Right kidney (tissue), 1 donor: ENCODE results near the gene VPS52.
A peak's percentile ranks its signal among the peaks of the same experiment; 100 is the strongest.
"Not testable (repeated sequence)": the region's sequence is repeated elsewhere in the genome, so short reads cannot be mapped to it uniquely, and the experiment has no call there.

ENCODE experiments used
- DNase-seq: peaks from one replicate; pipeline ENCODE4 v3.0.0-alpha.2; 2016

Gene VPS52

DNA sequence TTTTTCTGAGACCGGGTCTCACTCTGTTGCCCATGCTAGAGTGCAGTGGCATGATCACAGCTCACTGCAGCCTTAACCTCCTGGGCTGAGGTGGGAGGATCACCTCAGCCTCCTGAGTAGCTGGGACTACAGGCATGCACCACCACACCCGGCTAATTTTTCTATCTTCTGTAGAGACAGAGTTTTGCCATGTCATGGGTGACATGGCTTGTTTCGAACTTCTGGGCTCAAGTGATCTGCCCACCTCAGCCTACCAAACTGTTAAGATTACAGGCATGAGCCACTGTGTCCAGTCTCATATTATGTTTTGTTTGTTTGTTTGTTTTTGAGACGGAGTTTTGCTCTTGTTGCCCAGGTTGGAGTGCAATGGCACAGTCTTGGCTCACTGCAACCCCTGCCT is 13.5 kb upstream of the VPS52 start:
- not testable (repeated sequence) for DNase-seq

DNA sequence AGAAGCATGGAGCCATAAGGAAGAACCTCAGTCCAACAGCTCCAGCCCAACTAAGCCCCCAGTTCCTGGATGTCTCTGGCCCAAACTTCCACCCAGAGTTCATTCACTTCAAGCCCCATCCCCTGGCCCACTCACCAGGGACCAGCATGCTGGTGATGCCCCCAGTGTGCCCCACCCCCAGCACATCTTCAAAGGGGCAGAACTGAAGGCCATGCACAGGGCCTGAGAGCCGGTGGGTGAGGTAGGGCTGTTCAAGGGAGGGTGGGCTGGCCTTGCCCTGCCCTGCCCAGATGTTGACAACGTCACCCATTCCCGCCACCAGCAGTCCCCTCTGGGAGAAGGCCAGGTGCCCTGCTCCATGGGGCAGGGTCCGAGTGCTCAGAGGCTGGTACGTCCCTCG is 8.9 kb upstream of the VPS52 start:
- DNase-seq: no peak

DNA sequence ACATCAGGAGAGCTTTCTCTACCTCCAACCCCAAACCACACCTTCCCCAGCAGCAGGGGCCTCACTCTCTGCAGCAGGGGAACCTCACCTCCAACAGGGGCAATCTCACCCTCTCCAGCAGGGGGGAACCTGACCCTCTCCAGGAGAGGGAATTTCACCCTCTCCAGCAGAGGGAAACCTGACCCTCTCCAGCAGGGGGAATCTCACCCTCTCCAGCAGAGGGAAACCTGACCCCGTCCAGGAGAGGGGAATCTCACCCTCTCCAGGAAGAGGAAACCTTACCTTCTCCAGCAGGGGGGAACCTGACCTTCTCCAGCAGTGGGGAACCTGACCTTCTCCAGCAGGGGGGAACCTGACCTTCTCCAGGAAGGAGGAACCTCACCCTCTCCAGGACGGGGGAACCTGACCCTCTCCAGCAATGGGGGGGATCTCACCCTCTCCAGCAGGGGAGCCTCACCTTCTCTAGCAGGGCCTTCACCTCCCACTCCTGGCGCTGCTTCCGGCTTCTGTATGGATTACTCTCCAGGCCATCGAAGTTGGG is 8.4 kb upstream of the VPS52 start:
- no peak for DNase-seq

DNA sequence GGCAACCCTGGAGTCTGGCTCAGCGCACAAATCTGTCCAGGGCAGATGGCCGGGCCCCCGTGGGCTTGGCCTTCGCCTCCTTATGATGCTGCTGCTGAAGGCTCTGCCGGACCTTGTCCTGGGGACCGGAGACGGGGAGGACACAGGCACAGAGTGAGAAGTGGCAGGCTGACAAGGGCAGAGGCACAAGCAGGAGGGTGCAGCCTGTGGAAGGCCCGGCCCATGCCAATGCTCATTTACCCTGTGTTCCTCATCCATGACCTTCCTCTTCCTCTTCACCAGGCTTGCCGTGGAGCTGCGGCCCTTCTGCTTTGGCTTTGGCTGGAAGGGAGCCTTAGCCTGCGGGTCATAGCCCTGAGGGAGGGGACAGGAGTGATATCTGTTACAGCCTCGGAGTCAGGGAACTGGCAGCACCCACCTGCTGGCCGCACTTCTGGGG is 7.6 kb upstream of the VPS52 start:
- DNase-seq: no peak

DNA sequence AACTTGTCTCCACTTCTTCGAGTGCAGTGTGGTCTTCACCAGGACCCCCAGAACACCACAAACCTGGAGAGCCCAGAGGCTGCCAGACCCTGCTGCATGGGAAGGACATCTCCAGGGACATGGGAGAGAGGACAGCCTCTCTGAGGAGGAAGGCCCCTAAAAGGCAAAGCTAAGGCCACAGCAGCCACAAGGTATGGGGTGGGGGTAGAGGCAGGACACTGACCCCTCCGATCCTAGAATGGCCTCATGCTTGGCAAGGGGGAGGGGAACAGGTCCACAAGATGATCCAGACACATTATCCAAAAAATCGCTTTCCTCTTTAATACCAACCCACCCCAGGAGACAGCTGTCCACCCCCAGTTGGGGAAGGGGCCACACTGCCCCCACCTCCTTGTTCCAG is 7.1 kb upstream of the VPS52 start:
- no peak for DNase-seq

DNA sequence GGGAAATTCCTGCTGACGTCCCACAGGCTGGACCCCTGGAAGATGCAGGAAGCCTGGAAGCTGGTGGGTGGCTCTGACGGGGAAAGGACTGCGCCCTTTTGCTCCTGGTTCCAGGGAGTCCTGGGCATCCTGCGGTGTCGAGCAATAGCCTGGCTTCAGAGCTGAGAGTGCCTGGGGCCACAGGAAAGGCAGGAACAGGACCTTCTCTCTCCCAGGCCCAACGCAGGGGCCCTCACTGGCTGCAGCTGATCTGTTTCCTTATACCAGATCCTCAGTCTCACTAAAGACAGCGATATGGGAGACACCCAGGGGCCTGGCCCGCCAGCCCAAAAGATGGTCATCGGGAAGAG is 6.7 kb upstream of the VPS52 start:
- DNase-seq: no peak

DNA sequence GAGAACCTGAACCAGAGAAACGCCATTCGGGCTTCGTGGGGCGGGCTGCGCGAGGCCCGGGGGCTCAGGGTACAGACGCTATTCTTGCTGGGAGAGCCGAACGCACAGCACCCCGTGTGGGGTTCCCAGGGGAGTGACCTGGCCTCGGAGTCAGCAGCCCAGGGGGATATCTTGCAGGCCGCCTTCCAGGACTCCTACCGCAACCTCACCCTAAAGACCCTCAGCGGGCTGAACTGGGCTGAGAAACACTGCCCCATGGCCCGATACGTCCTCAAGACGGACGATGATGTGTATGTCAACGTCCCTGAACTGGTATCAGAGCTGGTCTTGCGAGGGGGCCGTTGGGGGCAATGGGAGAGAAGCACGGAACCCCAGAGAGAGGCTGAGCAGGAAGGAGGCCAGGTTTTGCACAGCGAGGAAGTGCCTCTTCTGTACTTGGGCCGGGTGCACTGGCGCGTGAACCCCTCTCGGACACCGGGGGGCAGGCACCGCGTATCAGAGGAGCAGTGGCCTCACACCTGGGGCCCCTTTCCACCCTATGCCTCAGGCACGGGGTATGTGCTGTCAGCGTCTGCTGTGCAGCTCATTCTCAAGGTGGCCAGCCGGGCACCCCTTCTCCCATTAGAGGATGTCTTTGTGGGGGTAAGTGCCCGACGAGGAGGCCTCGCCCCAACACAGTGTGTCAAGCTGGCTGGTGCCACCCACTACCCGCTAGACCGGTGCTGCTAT is 6.2 kb upstream of the VPS52 start:
- no peak for DNase-seq

DNA sequence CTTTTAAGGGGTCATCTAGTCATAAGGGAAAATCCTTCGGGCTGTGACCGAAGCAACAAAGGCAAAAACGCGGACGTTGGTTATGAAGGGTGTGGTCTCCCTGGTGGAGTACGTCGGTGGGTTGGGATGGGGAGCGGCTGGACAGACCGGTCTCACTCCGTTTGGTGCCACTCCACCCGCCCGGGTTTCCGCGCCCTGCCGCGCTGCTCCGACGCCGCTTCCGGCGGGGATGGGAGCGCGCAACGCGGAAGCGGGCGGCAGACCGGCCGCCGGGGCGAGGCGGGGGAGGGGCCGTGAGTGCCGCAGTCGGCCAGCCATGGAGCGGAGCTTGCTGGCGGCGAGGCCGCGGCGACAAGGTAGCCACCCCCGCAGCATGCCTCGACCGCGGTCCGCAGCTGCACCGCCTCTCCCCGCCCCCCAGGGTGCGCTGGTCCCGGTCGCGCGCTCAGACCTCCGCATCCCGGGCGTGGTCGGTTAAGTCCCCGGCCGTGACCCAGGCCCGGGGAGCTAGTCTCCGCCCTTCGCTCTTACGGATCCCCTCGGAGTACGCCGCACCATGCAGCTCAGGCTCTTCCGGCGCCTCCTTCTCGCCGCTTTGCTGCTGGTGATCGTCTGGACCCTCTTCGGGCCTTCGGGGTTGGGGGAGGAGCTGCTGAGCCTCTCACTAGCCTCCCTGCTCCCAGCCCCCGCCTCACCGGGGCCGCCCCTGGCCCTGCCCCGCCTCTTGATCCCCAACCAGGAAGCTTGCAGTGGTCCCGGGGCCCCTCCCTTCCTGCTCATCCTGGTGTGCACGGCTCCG is 5.4 kb upstream of the VPS52 start, which contains the start of gene B3GALT4:
B3GALT4 (plus strand) TSS at position 260 of the 799 bp plus-strand sequence; CDS start at position 557, 297 bp downstream.
- DNase-seq: peak; percentile 88

DNA sequence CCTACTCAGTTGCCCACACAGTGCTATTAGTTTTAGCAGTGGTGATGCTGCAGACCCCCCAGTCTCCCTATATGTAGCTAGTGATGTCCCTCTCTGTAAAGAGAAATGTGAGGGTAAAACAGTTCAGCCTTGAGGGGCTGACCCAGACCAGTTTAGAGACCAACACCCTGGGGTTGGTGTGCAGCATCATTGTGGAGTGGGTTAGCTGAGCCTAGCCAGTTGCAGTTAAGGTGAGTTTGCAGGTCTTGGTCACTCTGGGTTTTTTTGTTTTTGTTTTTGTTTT is 4.8 kb upstream of the VPS52 start:
- DNase-seq: no peak

DNA sequence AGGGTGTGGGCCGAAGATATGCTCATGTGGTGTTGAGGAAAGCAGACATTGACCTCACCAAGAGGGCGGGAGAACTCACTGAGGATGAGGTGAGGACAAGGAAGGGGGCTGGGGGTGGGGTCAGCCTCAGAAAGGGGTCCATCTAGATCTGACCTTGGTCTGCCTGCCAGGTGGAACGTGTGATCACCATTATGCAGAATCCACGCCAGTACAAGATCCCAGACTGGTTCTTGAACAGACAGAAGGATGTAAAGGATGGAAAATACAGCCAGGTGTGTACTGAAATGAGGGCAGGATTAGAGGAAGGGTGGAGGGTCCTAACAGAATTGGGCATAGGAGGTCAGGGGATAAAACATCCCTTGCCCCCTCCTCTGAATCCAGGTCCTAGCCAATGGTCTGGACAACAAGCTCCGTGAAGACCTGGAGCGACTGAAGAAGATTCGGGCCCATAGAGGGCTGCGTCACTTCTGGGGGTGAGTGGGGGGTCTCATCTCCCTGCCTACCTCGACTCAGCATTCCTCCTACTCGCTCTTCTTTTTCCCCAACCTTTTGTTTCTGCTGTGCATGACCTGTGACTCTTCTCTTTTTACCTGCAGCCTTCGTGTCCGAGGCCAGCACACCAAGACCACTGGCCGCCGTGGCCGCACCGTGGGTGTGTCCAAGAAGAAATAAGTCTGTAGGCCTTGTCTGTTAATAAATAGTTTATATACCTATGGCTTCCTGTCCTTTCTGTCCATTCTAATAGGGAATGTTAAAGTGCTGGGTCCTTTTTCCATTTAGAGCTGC is 4.3 kb upstream of the VPS52 start:
- not testable (repeated sequence) for DNase-seq

DNA sequence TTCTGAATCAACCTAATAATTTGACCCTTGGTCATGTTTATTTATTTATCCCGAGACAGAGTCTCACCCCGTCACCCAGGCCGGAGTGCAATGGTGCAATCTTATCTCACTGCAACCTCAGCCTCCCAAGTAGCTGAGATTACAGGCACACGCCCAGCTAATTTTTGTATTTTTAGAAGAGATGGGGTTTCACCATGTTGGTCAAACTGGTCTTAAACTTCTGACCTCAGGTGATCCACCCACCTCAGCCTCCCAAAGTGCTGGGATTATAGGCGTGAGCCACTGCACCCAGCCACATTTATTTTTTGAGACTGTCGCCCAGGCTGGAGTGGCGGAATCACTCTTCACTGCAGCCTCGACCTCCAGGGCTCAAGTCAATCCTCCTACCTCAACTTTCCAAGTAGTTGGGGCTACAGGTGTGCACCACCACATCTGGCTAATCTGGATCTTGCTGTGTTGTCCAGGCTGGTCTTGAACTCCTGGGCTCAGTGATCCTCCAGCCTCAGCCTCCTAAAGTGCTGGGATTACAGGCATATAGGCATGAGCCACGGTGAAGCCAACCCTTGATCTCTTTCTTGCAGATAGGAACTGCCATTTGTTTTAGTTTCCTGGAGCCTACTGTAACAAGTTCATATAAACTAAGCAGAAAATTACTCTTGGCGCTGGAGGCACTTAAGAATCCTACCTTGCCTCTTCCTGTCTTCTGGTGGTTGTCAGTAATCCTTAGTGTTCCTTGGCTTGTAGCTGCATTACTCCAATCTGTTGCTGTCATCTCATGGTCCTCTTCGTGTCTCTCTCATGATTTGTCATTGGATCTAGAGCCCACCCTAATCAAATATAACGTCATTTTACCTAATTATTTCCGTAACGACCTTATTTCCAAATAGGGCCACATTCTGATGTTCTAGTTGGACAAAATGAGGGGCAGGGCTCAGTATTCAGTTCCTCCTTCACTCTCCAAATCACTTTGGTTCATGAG is 2.5 kb upstream of the VPS52 start:
- DNase-seq: no peak

DNA sequence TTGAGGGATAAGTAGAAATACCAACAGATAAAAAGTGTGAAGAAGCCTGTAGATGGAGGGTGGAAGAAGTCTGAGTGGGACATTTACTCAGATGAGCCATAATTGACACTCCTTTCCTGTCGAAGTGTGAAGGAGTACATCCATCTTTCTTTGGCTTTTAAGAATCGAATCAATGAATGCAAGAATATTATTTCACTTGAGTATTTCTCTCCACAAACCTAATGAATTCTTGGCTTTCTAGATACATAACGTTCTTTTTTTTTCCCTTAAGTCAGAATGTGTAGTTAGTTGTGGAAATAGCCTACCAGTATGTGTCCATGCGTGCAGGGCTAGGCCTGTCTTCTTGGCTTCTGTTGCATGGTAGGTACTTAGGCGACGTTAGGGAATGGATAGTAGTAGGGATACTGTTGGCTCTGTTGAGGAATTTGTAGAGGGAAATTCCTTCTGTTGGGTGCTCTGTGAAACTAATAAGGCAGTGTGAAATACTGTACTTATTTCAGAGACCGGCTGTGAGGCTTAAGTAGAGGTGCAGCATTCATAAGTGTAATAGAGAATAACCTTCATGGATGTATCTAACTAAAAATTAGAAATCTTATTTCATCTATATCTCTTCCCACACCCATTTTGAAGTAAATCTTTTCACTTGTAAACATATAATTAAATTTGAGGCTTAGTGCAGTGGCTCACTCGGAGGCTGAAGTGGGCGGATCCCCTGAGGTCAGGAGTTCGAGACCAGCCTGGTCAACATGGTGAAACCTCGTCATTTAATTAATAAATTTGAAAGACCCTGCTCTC is 1.6 kb upstream of the VPS52 start:
- no peak for DNase-seq

DNA sequence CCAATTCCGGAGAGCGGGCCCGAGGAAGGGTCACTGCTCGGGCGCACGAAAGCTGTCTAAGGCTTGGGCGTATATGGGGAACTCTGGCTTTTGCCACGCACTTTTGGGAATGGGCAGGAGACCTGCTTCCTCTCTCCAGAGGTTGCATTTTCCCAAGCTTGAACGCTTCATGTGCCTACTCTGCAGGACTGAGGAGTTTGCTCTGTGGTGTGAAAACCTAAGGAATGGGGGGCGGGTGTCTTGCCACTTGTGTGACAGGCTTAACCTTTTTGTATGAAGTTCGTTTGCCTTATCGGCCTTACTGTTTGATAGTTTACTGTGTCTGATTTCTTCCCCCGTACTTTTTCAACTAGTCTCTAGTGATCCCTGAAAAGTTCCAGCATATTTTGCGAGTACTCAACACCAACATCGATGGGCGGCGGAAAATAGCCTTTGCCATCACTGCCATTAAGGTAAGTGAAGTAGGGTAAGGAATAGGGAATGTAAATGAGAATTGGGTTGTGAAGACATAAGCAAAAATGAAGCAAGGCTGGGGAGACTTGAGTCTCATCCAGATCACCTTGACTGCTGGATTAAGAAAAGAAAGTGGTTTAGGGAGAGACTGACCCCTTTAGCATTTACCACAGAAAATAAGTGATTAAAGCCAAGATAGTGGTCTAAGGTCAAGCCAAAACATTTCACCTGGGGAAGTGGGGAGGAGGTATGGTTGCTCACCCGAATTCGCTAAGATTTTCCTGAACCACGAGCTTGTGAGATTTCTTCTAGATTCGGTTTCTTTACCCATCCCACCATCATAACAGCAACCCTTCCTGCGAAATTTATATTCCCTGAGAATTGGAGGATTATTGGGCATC is 826 bp upstream of the VPS52 start:
- peak; percentile 86 for DNase-seq

DNA sequence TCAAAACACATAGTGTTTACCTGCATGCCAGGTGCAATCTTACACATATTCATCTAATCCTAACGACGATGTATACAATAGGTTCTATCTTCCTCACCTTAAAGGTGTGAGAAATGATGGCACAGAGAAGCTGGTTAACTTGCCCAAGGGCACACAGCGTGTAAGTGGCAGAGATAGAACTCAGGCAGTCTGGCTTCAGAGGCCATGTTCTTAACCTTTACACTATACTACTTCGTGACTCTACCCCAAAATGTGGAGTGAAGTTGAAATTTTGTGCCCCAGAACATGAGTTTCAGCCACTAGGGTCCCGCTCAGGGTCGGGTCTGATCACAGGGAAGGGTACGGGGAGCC is 584 bp downstream of the VPS52 start:
- DNase-seq: no peak

DNA sequence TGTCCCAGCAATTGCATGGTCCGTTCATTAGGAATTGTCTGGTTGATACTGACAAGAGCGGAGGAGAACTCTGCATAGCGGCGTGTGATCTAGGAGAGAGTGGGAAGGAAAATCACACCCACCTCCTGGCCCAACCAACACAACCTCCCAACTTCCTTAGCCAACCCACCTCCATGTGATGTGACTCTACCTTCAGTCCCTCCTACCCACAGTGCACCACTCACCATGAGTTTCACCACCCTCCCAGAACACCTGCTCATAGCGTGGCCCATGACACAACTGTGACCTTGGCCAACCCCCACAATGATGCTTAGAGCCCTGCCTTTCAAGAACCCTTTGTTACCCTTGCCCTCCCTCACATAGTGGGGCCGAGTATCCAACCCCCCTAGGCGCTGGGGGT is 7.7 kb downstream of the VPS52 start:
- DNase-seq: no peak

DNA sequence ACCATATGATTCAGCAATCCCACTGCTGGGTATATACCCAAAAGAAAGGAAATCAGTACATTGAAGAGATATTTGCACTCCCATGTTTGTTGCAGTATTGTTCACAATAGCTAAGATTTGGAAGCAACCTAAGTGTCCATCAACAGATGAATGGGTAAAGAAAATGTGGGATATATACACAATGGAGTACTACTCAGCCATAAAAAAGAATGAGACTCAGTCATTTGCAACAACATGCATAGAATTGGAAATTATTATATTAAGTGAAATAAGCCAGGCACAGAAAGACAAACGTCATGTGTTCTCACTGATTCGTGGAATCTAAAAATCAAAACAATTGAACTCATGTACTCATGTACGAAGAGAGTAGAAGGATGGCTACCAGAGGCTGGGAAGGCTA is 9.2 kb downstream of the VPS52 start:
- DNase-seq: not testable (repeated sequence)

DNA sequence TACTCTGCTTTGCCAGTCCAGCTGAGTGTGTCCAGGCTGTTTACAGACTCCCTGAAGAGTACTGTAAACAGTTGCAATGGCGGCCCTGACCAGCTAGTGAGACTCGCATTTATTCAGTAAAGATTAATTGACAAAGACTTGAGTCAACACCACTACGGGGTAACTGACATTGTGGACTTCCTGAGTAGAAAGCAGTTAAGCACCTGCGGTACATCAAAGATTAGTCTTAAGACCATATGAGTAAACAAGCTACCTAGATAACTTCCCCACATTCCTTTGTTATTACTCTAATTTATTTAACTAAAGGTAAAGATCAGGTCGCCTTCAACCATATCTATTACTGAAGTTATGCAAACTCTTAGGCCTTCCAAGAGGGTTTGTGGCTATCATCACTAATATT is 12.6 kb downstream of the VPS52 start:
- DNase-seq: no peak

DNA sequence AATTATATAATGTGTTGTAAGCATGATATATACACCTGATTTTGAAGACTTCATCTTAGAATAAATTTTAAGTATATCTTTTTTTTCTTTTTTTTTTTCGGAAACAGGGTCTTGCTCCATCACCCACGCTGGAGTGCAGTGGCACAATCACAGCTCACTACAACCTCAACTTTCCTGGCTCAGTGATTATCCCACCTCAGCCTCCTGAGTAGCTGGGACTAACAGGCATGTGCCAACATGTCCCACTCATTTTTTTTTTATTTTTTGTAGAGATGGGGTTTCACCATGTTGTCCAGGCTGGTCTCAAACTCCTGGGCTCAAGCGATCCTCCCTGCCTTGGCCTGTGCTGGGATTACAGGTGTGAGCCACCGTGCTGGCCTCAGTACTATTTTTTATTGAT is 17.1 kb downstream of the VPS52 start:
- DNase-seq: no peak

DNA sequence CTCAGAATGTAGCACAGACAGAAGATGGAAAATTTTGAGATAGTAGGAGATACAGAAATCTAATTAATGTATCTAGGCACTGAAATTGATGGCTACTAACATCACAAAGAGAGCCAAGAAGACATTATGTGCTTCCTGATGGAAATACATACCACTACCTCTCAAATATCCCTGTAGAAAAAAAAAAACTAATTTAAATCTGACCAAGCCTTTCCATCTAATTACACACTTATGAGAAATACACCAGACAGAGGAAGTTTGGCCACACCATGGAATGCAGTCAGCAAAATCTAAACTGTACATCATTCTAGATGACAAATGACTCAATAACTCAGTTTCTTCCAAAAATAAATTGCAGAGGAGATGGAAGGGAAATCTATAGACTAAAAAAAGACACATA is 18.9 kb downstream of the VPS52 start:
- no peak for DNase-seq

DNA sequence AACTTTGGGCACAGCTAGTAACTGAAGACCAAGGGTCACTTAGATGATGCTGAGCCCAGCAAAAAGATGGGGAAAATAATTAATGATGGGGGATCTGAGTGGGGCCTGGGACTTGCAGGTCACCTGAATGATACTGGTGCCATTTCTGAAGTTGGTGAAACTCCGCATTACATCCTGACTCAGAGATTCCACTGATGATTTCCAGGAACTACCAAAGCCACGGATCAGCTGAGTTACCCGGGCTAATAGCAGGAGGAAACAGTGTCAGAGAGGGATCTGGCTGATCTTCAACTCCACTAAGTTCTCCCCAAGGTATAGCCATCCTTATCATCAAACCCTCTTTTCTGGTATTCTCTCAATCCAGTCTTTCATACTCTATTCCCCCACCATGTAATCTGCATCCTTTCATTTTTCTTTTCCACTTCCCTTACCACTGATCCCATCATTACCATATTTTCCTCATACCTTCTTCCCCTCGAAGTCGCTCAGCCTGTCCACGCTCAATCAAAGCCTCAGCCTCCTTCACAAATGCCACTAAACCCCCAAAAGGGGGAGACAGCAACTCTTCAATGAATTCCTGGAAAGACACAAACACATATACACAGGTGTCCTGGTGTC is 20.2 kb downstream of the VPS52 start:
- DNase-seq: no peak
